Tibial nerve (tissue), 4 donors: ENCODE results near the gene IQUB. TPM values are rescaled to one million over a fixed set of nuclear protein-coding genes. Genes with fewer than 3 reads are reported as not detected.

Experiments used
- DNase-seq, 2 donors: peaks; one replicate each; pipeline ENCODE4 v3.0.0-alpha.2; 2019; ENCODE audit warnings: low spot score in 2 of 2
- H3K27ac ChIP-seq, 4 donors: fragments of 200-600 bp; sonication (generic) in 3 of 4; one replicate each; pipeline ENCODE4 v1.5.1; 2017 to 2019; ENCODE audit warnings: mild to moderate bottlenecking in 1 of 4
- H3K27me3 ChIP-seq, 2 donors: fragments of 200-600 bp; sonication (generic) in 1 of 2; one replicate each; pipeline versions ENCODE4 v1.5.1 to v1.6.0; 2017 to 2019
- H3K36me3 ChIP-seq, 3 donors: fragments of 200-600 bp; sonication (generic); one replicate each; pipeline ENCODE4 v1.5.1; 2018 to 2019
- H3K4me1 ChIP-seq, 4 donors: fragments of 200-600 bp; sonication (generic) in 3 of 4; one replicate each; pipeline ENCODE4 v1.5.1; 2017 to 2019
- H3K4me3 ChIP-seq, 4 donors: fragments of 200-600 bp; sonication (generic) in 3 of 4; one replicate each; pipeline ENCODE4 v1.5.1; 2017 to 2019; ENCODE audit warnings: mild to moderate bottlenecking in 1 of 4, moderate library complexity in 1 of 4
- H3K9me3 ChIP-seq, 4 donors: fragments of 200-600 bp; sonication (generic) in 3 of 4; one replicate each; pipeline ENCODE4 v1.5.1; 2017 to 2019
- CTCF ChIP-seq, 5 experiments: fragments of 200-600 bp in 3 of 5; fragments of 450-650 bp in 2 of 5; sonication (generic) in 3 of 5; IDR thresholded peaks; one replicate each; pipeline ENCODE4 v1.5.1; 2016 to 2019; ENCODE audit warnings: antibody characterized with exemption in 5 of 5, mild to moderate bottlenecking in 3 of 5, moderate library complexity in 2 of 5
- EP300 ChIP-seq, 2 donors: sonication (generic); formaldehyde crosslinking; IDR thresholded peaks; one replicate each; pipeline ENCODE4 v1.6.1; 2017; ENCODE audit warnings: antibody characterized with exemption in 2 of 2, mild to moderate bottlenecking in 1 of 2
- POLR2A ChIP-seq, 2 donors: fragments of 450-650 bp; IDR thresholded peaks; one replicate each; pipeline ENCODE4 v1.6.1; 2017; ENCODE audit warnings: antibody characterized with exemption in 2 of 2, mild to moderate bottlenecking in 2 of 2, moderate library complexity in 2 of 2
- WGBS, 2 donors: methylation state at CpG; one replicate each; pipeline ENCODE4 v1.1.5; 2018; 5-methylcytosine and 5-hydroxymethylcytosine counted together
- total RNA-seq, 4 donors: library from RNA; depleted of rRNA; stranded (reverse); fragments of >200 nt; gene quantifications; one replicate each; pipeline ENCODE4 v1.1.0, GENCODE V29; 2016

Gene IQUB
- total RNA-seq, 4 donors from 2014 or later, result 1.8 to 5.4 (median 2.8) TPM

DNA sequence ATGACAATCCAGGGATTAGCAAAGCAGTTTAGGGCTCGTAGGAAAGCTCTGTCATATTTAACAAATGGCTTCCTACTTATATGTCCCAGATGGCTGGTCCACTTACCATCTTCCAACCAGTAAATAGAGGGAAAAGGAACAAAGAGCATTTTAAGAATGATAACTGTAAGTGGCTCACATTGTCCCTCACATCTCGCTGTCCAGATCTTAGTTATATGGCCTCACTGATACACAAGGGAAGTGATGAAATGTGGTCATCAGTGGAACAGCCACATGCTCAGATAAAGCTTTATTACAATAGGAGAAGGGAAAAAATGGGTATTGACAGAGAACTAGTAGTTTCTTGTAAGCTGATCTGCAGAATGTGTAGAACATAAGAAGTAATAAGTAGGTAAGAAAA is 35.8 kb downstream of the IQUB start:
- Histone ChIP-seq H3K4me1 (peaks cover 0 to 6% (median 0%) of the 10 kb centered on the region in 4 donors), H3K27ac (no peak overlapping the region), H3K36me3 (no peaks in the 10 kb centered on the region), H3K9me3 (no peaks in the 10 kb centered on the region), H3K27me3 (no peaks in the 10 kb centered on the region), H3K4me3 (no peak overlapping the region)
- TF ChIP-seq POLR2A (IDR thresholded peaks at IDR 0.05) (no peak), CTCF (IDR thresholded peaks at IDR 0.05) (no peak), EP300 (IDR thresholded peaks at IDR 0.05) (no peak)
- WGBS, 2 donors, result 55 to 60% methylated on average over 2 of the region's 2 CpGs
- DNase-seq, result no peak

GRCh38 chr7:123498031-123498430 is 36.4 kb downstream of the IQUB start:
- Histone ChIP-seq H3K4me1 (peaks cover 0 to 6% (median 0%) of the 10 kb centered on the region in 4 donors), H3K9me3 (no peaks in the 10 kb centered on the region), H3K27ac (no peak overlapping the region), H3K4me3 (no peak overlapping the region), H3K36me3 (no peaks in the 10 kb centered on the region), H3K27me3 (no peaks in the 10 kb centered on the region)
- TF ChIP-seq POLR2A (IDR thresholded peaks at IDR 0.05) (no peak), EP300 (IDR thresholded peaks at IDR 0.05) (no peak), CTCF (IDR thresholded peaks at IDR 0.05) (no peak)
- WGBS, 2 donors, result 88 to 96% methylated on average over 1 of the region's 1 CpG
- DNase-seq, result no peak

GRCh38 chr7:123494193-123494796 is 40.1 kb downstream of the IQUB start:
- TF ChIP-seq CTCF (IDR thresholded peaks at IDR 0.05), result peak; percentile 38 to 80 (median 67)
- no peak for TF ChIP-seq EP300 (IDR thresholded peaks at IDR 0.05)
- WGBS, 2 donors, result 5 to 13% methylated on average over 3 of the region's 3 CpGs
- H3K4me3 ChIP-seq, result no peak overlapping the region

DNA sequence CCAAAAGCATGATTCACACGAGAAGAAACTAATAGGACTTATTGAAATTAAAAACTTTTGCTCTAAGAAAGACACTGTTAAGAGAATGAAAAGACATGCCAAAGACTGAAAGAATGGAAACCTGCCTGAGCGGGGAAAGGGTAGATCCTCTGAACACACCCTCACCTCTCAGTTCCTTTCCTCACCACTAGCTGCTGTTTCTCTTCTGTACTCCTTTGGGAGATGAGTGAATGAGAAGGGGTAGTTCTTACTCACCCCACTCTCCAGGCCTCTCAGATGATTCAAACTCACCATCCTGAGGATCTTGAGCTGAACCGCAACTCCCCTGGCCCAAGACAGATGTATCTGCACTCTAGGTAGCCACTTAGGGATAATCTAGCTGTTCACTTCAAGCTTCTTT is 41.9 kb downstream of the IQUB start:
- TF ChIP-seq POLR2A (IDR thresholded peaks at IDR 0.05) (no peak), EP300 (IDR thresholded peaks at IDR 0.05) (no peak), CTCF (IDR thresholded peaks at IDR 0.05) (no peak)
- no peak overlapping the region for H3K27ac ChIP-seq
- H3K9me3 ChIP-seq, result no peaks in the 10 kb centered on the region
- H3K27me3 ChIP-seq, result no peaks in the 10 kb centered on the region
- H3K4me3 ChIP-seq, result no peak overlapping the region
- H3K36me3 ChIP-seq, result no peaks in the 10 kb centered on the region
- WGBS, 2 donors, result 80 to 82% methylated on average over 3 of the region's 3 CpGs
- peaks cover 0 to 6% (median 0%) of the 10 kb centered on the region in 4 donors for H3K4me1 ChIP-seq
- DNase-seq, result no peak

More at GRCh38 chr7:123494193-123494796, 40.1 kb downstream of the IQUB start:
- Histone ChIP-seq H3K27me3 (no peaks in the 10 kb centered on the region), H3K36me3 (no peaks in the 10 kb centered on the region), H3K4me1 (peaks cover 0 to 6% (median 0%) of the 10 kb centered on the region in 4 donors), H3K9me3 (no peaks in the 10 kb centered on the region), H3K27ac (no peak overlapping the region)
- peak in 1 of 2 donors; percentile 58 for DNase-seq

- Histone ChIP-seq H3K36me3 (no peaks in the 10 kb centered on the region), H3K27me3 (no peaks in the 10 kb centered on the region), H3K9me3 (no peaks in the 10 kb centered on the region), H3K27ac (no peak overlapping the region), H3K4me3 (no peak overlapping the region), H3K4me1 (no peaks in the 10 kb centered on the region)
- DNase-seq, result no peak
- WGBS, 2 donors, result 88% methylated on average over 2 of the region's 2 CpGs
- TF ChIP-seq POLR2A (IDR thresholded peaks at IDR 0.05), result no peak
- no peak for TF ChIP-seq CTCF (IDR thresholded peaks at IDR 0.05)
- no peak for TF ChIP-seq EP300 (IDR thresholded peaks at IDR 0.05)
Observed at GRCh38 chr7:123485721-123486120, 48.7 kb downstream of the IQUB start.
